ENCODE data around the gene CBX4. TPM values are rescaled to one million over a fixed set of nuclear protein-coding genes. Genes with fewer than 3 reads are reported as not detected.

Gene CBX4
- total RNA-seq, 1 donor from 2014 or later = 16.9 TPM

DNA sequence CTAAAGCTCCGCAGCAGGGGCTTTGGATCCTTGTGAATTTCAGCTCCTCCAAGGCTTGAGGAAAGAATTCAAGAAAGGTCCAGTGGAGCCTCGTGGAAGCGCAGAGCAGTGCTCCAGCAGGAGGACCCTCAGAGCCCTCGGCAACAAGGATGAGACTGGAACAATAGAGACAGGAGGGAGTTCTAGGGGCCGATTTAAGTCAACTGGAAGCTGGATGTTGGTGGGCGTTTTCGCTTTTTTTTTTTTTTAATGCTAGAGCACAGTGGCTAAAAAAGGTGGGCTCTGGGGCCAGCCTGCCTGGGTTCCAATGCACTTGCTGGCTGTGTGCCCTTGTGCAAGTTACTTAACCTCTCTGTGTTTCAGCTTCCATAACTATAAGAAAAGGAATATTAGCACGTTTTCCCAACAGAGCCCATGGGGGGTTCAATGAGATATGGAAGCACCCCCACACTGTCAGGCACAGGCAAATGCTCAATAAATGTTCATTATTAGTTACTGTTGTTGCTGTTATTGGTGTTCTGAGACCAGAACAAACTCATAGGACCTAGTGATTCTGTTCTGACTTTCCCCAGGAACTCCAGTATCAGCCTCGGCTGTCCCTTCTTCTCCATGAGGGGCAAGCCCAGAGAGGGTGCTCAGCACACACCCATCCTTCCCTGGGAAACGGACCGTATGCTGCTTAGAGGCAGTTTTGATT lies 37.1 kb downstream of the CBX4 start:
- no peak for DNase-seq (ENCODE audit: low spot score)

DNA sequence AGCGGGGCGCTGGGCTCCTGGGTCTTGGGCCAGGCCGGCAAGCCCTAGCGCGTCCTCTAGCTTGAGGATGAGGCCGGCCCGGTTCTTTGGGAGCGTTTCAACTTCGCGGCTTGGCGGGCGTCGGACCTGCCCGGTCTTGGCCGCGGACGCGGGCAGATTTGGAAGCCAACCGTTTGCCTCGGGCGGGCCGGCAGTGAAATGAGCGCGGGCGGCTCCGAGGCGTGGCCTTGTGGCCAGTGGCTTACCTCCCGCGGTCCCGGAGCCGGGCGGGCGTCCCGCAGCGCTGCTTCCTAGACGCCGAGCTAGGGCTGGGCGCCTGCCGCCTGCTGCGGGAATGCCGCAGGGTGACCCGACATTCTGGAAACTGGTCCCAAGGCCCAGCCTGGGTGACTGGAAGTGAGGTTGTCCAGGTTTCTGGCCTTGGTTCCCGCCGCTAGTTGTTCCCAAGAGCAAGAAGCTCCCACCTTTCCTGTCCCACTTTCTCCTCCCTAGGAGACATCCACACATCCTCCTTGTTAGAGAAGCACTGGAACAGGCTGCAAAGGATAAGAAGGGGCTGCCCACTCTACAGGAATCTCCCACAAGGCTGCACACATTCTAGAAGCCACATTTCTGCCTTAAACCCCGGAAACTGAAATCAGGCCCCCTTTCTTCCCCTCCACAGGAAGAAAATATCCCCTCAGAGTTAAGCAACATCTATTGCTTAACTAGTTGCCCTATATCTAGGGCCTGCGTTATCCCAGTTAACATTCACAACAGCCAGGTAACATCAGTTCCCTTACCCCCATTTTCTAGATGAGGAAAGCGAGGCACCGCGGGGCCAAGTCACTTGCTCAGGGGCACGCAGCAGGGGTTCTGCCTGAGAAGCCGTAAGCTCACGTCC lies 37.8 kb downstream of the CBX4 start:
- no peak for DNase-seq (ENCODE audit: low spot score)

DNA sequence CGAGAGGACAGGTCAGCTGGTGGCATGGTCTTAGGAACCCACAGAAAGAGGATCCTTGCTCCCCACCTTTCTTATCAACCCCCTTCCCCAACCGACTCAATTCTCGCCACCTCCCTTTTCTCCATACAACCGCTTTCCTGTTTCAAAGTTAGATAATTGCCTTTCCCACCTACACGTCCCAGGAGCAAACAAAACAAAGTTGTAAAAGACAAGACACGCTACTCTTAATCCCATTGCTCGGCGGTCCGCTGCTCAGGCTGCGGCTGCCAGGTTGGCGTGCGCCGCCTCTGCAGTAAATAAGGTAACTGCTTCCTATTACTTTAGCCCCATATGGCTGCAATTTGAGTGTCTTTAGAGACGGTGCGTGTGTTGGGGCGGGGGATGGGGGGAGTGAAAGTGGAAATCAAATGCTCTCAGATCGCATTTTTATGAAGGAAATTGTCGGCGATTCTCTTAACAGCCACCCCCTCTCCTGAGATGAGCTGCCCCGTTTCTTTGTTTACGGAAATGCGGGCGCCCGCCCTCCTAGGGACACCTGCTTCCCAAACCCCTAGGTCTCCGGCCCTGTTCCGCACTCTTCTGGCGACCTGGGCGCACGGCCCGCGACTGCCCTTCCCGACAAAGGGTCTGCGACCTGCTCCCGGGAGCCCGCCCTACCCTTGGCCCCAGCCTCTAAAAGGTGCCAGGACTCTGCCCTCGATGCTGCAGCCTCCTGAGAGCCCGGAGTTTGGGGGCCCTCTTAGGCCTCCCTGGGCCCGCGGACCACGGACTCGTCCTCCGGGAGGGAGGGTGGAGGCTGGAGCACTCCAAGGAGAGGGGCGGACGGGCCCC lies 38.7 kb downstream of the CBX4 start:
- no peak for DNase-seq (ENCODE audit: low spot score)

DNA sequence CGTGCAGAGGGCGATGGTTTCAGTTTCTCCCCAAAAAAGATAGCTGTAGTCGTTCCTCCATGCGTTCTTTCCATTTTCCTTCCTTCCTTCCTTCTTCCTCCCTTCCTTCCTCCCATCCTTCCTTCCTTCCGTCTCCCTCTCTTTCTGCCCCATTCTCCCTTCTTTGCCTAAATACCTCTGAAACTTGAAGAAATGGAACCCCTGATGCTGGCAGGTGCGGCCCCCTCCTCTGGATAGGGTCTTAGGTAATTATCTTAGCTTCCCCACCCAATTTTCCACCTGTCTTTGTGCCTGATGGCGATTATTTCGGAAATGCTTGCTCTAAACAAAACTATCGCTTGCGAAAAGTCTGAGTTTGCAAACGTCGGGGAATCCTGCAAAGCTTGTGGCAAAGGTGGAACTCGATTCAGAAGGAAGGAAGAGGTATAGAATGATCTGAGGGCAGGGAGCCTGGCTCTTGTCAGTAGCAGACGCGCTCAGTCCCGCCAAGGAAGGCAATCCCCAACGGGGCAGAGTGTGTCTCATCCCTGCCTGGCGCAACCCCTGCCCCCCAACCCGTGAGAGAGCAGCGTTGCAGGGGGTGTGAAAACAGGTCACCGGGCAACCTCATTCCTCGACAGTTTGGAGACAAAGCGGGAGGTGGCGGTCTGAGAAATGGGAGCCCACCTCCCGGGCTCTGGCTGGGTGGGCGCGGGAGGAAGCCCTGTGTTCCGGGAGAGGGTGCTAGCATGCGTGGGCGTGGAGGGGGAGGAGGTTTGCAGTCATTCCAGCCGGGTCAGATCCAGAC lies 39.5 kb downstream of the CBX4 start:
- no peak for DNase-seq (ENCODE audit: low spot score)

DNA sequence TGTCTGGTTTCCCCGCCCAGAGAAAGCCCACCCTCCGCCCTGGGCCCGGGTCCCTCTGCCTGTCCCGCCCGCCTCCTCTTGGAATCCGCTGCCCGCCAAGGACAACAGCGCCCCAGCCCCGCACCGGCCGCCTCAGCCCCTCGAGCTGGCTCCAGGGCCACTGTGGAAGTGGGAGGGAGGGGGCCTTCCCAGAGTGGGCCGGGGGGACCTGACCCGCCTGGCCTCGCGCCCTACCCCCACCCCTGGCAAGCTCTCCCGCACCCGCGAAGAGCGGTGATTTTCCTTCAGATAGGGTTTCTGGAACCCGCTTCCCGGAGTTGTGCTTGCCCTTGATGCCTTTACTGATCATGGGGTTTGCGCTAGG lies 40.1 kb downstream of the CBX4 start:
- DNase-seq (ENCODE audit: low spot score) = no peak

DNA sequence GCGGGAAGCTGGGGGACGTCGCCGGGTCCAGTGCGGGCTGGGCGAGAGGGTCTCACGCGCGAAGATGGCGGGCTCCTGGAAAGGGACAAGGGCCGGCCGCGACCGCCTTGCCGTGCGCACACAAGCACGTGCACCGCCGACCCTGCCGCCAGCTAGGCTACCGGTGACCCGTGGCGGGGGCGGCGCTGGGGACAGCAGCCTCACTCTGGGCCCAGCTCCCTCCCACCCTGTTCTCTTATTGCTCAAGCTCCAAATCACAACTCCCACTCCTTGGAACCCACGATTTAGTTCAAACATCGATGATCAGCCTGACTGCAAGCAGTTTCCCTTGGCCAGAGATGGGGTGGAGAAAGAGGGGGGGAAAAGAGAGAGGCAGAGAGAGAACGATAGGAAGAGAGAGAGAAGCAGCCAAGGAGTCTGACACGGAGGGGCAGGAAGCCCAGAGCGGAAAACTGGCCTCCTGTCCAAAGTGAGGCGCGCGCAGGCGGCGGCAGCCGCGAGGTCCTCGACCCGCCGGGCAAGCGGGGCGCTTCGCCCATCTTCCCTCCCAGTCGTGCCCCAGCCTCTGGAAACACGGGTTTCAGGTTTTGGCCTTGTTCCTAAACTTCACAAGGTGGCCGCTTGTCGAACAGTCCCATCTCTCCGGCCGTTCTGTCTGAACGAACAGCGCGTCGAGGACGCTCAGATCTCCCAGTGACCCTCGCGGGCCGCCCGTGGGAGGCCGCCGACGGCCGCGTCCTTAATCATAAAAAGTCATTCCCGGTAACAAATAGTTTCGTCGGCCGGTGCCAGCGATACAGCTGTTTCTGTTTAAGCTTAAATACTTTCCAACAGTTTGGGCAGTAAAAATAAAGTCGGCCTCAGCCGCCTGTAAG lies 40.7 kb downstream of the CBX4 start:
- no peak for DNase-seq (ENCODE audit: low spot score)

DNA sequence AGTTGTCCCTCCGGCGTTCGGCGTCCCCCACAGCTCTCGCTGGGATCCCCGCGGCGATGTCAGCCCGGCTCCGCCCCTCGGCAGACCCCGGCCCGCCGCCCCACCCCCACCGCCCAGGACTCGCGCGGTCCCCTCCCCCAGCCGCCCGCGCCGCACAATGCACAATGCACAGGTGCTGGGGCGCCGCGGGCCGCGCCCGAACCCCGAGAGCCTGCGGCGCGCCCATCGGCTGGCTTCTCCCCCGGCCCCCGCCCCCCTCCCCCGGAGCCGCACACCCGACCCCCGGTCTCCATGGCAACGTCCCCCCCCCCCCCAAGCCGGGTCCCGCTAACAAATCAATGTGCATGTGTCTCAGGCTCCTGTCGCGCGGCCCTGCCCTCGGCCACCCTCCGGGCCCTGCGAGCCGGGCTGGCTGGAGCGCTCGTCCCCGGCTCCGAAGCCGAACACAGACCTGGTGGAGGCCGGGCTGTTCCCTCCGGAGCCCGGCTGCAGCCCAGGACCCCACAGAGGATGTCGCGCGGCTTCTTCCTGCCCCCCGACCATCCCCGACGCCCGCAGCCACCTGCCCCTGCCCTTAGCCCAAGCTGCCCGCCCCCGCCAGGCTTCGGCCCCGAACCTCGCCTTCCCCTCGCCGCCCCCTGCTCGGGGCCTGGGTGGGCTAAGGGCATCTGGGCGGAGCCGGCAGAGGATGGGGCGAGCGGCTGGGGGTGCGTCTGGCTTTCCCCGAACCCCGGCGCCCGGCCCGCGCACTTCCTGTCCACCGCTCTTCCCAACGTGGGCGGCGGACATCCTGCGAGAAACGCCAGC lies 41.5 kb downstream of the CBX4 start:
- no peak for DNase-seq (ENCODE audit: low spot score)

DNA sequence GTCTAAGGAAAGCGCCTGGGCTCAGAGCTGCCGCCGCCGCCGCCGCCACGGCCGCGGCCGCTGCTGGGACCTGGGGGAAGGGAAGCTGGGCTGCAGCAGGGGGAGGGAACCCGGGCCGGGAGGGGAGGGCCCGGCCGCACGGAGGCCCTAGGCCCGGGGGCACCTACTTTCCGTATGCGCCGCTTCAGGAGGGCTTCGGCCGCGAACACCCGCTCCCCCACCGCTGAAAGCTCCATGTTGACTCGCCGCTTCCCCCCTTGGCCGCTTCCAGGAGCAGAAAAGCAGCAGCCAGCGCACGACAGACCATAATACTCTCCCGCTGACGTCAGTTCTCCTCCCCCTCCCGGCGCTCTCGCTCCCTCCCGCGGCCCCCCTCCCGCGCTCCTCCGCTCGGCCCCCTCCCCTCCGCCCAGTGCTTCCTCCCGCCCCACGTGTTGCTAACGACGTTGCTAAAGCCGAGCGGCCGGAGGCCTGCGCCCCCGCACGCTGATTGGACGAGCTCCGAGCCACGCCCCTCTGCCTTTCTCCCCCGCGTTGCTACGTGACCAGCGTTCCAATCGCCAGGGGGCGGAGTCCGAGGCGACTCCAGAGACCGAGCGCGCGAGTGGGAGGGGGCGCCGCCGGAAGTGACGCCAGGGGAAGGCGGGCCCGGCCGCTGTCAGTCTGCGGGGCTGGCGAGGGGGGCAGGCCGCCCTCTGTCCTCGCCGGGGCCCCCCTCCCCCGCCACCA lies 42.3 kb downstream of the CBX4 start, which contains the start of gene CBX8:
Gene CBX8, minus strand, starts transcription at position 315 of the 729 bp plus-strand sequence. Its CDS starts 79 bp downstream, at position 236.
- DNase-seq (ENCODE audit: low spot score) = peak; percentile 100

DNA sequence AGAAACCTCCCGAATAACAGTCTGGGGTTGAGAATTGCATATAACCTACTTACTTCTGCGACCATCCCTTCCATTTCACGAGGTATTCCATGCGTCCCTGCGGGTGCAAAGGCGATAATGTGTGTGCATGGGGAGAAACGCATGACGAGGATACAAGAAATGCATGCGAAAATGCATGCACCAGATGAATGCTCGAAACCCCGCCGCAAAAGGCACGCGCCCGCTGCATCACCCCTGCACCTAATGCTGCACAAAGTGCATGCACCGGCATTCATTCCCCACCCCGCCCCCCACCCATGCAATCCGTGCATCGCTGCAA lies 42.8 kb downstream of the CBX4 start:
- DNase-seq (ENCODE audit: low spot score) = no peak

DNA sequence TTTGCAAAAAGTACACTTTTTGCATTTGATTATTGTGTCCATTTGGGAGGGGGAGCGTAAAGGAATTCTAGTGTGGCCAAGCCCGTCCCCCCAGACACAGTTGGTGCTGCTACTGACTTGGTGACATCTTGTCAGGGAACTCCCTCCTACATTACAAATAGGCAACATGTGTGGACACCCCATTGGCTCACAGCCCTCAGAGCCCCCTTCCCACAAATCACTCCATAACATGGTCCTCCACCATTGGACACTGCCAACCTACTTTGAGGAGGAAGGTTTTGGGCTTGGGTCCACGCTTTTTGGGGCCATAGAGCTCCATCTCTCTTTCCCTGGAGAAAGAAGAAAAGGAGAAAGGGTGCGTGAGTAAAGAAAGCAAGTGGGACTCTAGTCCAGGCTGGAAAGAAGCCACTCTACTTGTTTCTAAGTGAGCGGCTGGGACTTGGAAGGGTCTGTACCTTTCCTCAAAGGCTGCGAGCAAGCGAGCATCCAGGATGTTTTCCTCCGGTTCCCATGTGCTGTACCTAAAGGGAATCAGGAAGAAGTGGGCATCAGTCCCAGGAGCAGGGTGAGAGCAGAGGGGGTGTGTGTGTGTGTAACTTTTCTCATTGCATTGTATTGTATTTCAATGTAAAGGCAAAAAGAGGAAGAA lies 43.3 kb downstream of the CBX4 start:
- no peak for DNase-seq (ENCODE audit: low spot score)

DNA sequence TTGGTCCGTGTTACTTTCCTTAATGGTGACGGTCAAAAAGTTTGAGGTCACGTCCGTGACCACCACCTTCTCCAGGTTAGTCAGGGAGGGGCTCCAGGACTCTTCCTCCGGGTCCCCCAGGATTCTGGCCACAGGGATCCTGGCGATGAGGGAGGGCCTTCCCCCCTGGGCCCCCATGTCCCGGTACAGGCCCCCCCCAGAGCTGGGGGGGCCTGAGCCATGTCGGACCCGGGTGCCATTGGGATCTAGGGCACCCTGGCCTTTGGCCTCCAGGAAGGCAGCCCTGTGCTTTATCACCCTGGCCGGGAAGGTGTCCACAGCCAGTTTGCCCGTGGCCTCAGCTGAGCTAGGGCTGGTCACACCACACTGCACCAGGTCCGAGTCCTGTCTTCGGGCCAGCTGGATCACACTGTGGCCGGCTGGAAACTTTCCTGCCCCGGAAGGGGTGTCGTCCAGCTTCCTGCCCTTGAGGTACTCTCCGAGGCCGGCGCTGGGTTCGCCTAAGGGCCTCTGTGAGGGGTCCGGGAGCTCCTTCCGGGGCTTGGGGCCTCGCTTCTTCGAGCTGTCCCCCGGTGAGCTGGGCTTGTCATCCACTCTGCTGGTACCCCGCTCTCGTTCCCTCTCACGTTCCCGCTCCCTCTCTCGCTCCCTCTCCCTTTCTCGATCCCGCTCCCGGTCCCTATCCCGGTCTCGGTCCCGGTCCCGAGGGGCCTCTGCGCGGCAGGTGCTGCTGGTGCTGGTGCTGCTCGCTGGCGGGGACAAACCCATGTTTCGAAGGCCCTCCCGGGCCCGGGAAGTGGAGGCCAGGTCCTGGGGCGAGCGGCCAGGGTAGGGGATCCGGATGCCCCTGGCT lies 44.4 kb downstream of the CBX4 start:
- DNase-seq (ENCODE audit: low spot score) = no peak

DNA sequence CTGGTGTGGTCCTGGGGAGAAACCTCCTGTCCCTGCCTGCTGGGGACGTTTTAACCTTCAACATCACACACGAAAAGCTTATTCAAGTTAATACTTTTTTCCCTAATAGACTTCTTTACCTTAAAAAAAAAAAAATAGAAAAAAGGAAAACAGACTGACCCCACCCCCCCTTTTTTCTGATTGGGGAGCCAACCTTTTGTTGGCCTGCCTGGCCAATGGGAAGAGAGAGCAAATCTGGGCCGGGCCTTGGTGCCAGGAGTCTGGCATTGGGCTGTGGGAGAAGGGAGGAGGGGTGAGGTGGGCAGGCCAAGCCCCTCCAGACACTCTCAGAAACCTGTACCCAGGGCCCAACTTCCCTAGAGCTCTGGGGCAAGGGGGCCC lies 45.3 kb downstream of the CBX4 start:
- DNase-seq (ENCODE audit: low spot score) = no peak

DNA sequence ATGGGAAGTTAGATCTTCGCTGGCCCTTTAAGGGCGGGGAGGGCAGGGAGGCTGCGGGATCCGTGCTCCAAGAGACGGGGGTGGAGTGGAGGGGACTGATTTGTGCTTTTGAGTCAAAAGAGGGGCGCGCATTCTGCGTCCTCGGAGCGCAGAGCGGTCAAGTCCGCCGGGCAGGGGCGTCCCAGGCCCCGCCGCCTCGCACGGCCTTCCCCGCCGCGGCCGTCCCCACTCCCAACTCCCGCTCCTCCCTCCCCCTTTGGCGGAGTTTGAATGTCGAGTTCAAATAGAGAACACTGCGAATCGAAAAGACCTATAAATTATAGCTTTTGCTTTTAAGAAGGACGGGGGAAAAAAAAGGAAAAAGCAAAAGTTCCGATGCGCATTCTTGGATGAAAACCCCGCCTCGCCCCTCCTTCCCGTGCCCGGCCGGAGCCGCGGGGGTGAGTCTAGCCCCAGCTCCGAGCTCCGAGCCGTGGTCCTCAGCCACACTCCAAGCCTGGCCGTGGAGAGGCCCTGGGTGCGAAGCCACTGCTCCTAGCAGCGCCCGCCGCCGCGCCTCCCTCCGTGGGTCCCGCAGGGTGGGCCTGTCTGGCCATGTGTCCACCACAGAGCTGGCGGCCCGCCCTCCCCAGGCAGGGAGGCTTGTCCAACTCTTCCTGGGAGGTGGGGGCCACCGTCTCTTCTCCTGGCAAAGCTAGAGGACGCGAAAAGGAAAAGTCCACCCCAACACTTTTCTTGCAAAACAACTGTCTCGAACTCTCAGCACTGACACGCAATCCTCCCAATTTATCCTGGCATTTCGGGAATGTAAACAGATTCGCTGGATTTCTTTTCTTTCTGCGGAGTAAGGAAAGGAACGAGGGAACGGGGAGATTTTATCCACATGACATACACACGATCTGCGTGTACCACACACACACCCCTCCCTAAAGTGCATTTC lies 46.0 kb downstream of the CBX4 start:
- DNase-seq (ENCODE audit: low spot score) = no peak

DNA sequence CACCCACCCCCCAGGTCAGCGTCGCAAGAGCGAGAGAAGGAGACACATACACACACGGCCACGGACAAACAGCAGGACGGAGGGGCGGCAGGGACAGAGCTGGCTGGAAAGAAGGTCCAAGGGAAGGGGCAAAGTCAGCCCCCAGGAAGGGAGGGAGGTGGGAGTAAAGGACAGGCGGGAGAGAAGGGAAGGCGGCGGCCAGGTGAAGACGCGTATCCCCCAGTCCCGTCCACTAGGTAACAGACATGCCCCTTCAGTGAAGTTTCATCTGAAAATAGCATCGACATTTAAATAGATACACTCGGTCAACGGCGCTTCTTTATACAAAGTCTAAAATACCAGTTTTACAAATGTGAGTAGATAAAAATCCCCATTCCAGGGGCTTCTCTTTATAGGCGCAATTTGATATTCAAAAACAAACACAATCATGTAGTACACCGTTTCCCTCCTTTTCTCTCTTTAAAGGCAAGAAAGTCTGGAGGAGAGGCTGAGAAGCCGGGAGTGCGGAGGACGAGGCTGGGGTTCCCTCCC lies 46.8 kb downstream of the CBX4 start:
- DNase-seq (ENCODE audit: low spot score) = no peak

DNA sequence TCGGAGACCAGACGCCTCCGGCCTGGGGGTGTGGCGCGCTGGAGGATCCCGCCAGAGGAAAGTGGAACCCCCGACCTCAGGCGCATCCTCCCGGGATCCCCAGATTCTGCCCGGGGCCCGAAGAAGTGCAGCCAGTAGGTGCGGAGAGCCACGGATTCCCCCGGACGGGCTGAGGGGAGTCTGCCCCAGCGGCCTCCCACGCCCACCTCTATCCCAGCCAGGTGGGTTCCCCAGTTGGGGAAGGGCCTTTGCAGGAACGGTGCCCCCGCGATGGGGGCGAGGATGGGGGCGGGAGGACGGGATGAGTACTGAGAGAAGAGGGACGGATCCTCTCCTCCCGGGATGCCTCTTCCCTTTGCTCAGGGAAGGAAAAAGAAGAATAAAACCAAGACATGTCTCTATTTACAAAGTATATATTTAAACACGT lies 47.5 kb downstream of the CBX4 start:
- no peak for DNase-seq (ENCODE audit: low spot score)

Measured in mesenteric fat pad (tissue), 1 donor.